Kidney glomerular epithelial cell (primary cell): ENCODE measurements around the gene SLC25A14.

ENCODE experiments used
- DNase-seq: peaks from one replicate; lab custom pipeline; 2025; lab: John Stamatoyannopoulos, UW

Gene SLC25A14

DNA sequence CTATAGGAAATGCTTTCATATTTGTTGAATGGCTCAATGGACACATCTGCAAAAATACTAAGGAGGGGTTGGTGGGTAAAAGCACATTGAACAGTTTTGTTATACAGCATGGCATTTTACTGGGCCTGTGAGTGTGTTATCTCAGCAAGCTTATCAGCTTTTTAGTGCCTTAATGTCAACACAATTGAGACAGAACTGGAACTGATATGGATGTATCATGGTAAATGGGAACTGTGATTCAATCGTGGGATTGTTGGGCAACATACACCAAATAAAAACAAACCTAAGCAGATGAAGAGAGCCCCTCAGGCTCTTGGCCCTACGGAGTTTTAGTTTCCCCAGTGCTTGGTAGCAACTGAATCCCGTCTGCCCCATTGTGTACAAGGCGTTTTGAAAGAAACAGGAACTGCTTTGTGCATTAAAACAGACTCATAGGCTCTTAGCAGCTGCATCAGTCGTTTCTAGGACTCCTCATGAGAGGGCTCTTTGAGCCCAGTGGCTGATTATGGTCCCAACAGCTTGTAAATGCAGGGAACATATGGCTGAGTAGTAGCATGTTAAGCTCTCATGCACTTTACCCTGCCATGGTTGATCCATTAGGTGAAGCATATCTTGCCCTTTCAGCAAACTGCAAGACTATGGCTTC lies 38.4 kb downstream of the SLC25A14 start:
- DNase-seq = no peak

DNA sequence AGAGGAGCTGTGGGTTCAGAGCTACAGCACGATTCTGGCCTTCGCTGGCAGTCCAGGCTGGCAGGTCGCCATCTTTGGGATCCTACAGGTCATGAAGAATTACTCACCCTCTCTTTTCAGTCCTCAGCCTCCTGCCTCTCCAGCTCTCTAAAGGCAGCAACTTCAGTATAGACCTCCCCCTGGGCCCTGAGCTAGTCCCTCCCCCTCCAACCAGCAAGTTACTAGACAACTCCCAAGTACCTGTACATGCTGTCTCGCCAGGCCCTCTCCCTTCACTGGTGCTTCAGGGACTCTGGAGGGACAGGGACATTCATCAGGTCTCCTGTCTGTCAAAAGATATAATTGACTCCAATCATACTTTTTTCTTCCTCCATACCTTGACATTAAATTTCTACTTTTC lies 45.8 kb downstream of the SLC25A14 start, which contains the start of gene GPR119:
Gene GPR119, minus strand, starts transcription at position 155 of the 400 bp plus-strand sequence. CDS start 227 bp downstream, outside the sequence.
- no peak for DNase-seq

DNA sequence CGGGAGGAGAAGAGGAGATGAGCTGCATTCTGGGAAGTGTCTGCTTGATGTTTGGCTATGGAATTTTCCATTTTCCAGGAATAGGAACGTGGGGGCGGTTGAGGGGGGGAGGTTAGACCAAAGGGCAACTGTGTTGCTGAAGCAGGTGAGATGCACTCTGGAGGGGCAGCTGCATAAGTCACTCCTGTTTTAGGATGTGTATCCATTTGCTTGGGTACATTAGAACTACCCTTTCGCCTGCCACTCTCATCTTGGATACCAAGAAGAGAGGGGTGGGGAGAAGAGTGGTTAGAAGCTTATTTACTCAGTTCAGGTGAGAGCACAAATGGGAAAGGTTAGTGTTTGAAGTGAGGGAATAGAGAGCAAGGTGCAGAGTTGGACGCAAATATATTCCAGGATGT lies 46.7 kb downstream of the SLC25A14 start:
- no peak for DNase-seq

DNA sequence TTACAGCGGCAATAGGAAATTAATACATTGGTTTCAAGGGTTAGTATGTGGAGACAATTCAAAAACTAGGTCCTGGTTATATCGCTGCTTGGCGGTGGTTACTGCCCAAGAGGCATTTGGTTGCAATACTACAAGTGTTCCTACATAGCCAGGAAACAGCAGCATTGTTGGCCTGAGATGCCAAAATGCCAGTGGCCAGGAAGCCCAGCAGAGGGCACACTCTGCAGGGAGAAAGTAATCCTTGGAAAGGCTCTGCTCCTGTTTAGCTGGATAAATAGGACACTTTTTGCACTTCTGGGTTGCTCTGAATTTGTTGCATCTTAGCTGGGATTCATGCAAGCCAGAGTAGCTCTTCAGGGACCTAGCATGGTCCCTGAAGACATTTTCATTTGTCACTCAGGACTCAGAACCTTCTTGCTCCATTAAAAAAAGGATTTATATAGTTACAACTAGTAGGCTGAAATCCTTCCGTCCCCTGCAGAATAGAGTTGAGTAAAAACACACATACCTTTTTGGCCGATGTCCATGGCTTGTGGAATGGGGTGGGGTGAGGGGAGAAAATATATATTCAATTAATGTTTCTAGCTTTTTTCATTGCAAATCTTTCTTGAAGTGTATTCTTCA lies 53.8 kb downstream of the SLC25A14 start:
- DNase-seq = peak; percentile 16

DNA sequence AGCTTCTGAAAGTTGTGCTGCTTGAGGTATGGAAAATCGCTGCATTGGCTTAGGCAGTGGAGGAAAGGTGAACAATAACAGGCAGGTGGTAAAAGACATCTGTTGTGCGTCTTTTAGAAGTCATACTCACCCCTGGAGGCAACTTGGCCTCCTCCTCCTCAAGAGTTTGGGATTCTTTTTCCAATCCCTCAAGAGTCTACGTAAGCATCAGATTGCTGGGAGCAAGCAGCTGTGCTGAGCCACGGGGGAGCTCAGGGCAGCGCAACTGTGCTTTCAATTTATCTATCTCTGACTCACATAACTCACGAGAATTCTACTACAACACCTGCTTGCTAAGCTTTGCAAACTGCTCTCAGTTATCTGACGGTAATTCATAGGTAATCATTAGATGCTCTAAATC lies 55.6 kb downstream of the SLC25A14 start:
- DNase-seq = no peak

DNA sequence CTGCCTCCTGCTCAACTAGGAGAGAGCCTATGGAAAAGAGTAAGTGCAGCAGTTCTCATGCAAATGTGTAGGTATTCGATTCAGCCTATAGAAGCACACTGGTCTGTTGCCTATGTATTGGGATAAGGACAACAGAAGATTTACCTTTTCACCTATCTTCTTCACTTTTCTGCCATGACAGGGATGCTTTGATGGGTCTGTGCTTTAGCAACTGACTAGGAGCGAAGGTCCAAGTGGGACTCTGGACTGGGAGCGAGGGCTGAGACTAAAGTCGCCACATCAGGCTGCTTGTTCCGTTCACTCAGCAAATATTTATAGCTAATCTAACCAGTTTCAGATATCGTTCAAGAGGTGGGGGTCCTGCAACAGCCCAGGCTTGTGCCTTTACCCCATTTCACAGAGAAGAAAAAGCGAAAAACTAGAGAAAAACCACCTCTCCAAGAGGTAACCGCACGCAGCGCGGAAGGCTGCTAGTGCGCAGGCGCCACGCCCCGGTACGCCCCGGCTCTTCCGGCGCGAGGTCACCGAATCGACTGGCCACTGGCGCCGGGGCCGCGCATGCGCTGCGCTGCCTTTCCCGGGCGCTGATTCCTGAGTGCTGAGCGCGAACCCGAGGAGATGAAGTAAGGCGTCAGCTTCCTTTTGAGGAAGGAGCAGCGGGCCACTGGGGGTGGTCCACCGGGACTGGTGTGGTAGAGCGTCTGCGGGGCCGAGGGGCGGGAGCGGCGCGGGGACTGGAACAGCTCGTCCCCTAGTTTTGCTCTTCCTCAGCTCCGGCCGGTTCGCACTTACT lies 61.9 kb downstream of the SLC25A14 start, which contains the start of gene RBMX2:
Gene RBMX2, plus strand, starts transcription at position 573 of the 793 bp plus-strand sequence. Its CDS starts 46 bp downstream, at position 619.
- DNase-seq = peak; percentile 40

DNA sequence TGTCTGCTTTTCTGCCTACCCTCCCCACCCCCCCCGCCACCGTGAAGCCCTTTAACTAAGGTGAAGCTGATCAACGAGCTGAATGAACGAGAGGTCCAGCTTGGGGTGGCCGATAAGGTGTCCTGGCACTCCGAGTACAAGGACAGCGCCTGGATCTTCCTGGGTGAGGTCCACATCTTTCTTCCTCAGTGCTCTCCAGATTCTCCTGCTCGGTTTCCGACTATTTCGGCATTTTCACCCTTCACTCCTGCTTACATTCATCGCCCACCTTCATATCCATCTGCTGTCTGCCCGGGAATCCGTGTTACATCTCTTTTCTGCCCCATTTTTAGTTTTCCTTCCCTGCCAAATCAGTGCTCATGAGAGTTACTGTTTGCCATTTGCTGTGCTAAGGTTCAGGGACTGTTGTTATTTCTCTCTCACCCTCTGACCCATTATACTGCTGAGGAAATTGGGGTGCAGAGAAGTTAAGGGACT lies 62.5 kb downstream of the SLC25A14 start:
- DNase-seq = no peak

DNA sequence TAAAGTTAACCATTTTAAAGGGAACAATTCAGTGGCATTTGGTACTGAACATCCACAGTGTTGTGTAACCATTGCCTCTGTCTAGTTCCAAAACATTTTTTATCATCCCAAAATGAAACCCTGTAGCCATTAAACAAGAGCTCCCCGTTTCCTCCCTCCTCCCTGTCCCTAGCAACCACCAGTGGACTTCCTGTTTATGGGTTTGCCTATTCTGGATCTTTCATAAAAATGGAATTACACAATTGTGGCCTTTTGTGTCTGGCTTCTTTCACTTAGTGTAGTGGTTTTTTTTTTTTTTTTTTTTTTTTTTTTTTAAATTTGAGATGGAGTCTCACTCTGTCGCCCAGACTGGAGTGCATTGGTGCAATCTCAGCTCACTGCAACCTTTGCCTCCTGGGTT lies 73.7 kb downstream of the SLC25A14 start:
- DNase-seq = no peak

DNA sequence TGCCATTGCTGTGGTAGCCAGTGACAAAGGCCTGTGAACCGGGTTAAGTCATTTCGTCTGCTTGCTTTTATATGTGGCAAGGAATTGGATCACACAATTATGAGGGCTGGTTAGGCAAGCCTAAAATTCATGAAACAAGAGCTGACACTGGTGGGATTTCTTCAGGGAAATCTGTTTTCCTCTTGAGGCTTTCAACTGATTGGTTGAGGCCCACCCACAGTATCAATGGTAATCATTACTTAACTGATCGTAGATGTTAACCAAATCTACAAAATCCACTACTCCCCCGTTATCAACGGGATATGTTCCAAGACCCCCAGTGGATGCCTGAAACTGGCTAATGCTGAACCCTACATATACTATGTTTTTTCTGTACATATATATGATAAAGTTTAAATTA lies 75.1 kb downstream of the SLC25A14 start:
- no peak for DNase-seq

DNA sequence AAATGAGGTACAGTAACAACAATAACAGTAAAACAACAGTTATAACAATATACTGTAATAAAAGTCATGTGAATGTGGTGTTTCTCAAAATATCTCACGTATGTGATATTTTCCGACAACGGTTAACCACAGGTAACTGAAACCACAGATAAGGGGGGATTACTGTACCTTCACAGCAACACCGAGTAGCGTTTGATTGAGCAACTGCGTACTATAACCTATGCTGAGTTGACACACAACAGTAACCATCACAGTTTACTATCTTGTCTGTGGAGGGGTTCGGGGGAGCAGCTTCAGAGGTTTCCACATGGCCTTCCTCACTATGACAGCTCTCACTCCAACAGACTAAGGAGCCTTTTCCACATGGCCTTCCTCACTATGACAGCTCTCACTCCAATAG lies 75.5 kb downstream of the SLC25A14 start:
- no peak for DNase-seq

DNA sequence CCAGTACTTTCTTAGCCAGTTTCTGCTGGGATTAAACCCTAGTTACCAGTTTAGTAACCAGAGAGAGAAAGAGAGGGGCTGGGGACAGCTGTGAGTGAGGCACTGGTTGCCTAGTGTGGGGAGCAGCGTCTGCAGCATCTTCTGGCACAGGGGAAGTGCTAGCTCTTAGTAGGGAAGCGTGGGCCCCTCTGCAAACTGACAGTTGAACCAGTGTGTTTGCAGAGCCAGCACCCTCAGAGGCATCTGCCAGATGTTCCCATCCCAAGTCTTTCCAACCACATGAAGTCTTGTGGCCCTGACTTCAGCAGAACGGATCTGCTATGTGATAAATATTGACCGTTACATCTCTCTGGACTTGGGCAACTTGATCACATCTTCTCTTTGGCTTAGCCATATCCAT lies 77.1 kb downstream of the SLC25A14 start:
- no peak for DNase-seq

DNA sequence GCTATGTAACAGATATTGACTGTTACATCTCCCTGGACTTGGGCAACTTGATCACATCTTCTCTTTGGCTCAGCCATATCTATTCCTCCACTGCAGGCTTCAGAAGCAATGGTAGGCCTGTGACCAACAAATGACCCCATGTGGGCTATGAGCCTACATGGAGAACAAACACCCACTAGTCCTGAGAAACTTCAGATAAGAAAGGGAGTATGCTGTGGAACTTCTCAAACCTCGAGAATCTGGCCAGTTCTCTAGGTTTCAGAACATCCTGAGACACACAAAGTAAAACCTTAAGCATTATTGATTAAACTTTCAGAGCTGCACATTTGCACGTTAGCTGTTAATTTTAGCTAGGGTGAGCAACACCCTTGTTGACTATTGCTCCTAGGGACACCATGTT lies 78.3 kb downstream of the SLC25A14 start:
- DNase-seq = no peak

DNA sequence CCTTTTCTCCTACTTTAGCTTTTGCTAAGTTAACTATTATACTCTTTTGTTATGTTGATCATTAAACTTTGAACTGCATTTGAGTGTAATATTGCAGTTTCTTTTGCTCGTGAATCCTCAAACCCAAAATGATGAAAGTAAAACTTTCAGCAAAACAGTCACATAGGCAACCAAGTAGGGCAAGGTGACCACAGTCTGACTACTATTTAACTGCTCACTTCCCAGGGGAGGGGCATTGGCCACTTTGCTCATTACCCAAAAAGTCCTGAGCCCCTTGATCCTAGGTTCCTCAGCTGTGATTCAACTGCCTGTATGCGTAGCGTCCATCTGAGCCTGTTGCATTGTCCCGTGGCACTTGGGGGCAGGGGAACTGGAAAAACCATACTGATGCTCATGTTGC lies 79.0 kb downstream of the SLC25A14 start:
- no peak for DNase-seq

DNA sequence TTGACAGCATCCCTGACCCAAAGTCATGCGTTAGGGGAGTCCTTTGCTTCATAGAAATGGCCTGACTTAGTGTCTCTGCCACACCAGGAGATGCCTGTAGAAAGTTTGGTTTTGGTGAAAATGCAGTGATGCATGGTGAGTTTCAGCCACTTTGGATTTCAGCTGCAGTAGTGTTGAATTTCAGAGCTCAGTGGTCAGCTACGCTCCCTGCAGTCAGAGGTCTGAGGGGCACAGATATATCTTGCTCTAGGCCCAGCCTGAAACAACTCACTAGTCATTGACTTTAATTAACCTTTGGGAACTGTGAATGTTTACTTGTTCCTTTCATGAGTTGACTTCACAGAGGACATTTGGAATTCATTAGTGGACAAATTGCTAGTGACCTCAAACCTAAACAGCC lies 79.5 kb downstream of the SLC25A14 start:
- no peak for DNase-seq
